HepG2 (cell line): ENCODE measurements around the gene NUDT19. TPM values are rescaled to one million over a fixed set of nuclear protein-coding genes. Genes with fewer than 3 reads are reported as not detected.

Experiments
- ARHGAP35 ChIP-seq: sonication (generic); formaldehyde crosslinking; IDR thresholded peaks from 2 replicates; pipeline ENCODE4 v1.9.0; 2022; ENCODE audit warnings: mild to moderate bottlenecking, inconsistent platforms, moderate library complexity, missing genetic modification reagents, borderline replicate concordance
- BCL6 ChIP-seq: IDR thresholded peaks from 2 replicates; pipeline ENCODE4 v1.6.1; 2016; ENCODE audit warnings: missing genetic modification reagents, missing compliant biosample characterization
- BORCS8-MEF2B ChIP-seq: sonication (generic); formaldehyde crosslinking; IDR thresholded peaks from 2 replicates; pipeline ENCODE4 v1.8.0; 2022; ENCODE audit warnings: mild to moderate bottlenecking, missing genetic modification reagents
- FOXO1 ChIP-seq: sonication (generic); formaldehyde crosslinking; IDR thresholded peaks from 2 replicates; pipeline ENCODE4 v1.4.0; 2020; ENCODE audit warnings: missing genetic modification reagents
- MATR3 ChIP-seq: sonication (generic); formaldehyde crosslinking; IDR thresholded peaks from 2 replicates; pipeline ENCODE4 v1.4.0; 2020; ENCODE audit warnings: missing genetic modification reagents
- NONO ChIP-seq, 2 experiments: fragments of 450-650 bp in 1 of 2; sonication (generic) in 1 of 2; formaldehyde crosslinking in 1 of 2; IDR thresholded peaks in 1 of 2; conservative IDR thresholded peaks in 1 of 2; 2 replicates each; pipeline versions ENCODE4 v1.6.1 to v1.8.0; 2017 to 2022; ENCODE audit warnings: mild to moderate bottlenecking in 1 of 2, missing genetic modification reagents in 1 of 2, moderate library complexity in 1 of 2
- PHB2 ChIP-seq: fragments of 450-650 bp; IDR thresholded peaks from 2 replicates; pipeline ENCODE4 v1.6.1; 2018; ENCODE audit not compliant: partially characterized antibody
- SCMH1 ChIP-seq: sonication (generic); formaldehyde crosslinking; IDR thresholded peaks from 2 replicates; pipeline ENCODE4 v1.9.0; 2021; ENCODE audit warnings: missing genetic modification reagents, mild to moderate bottlenecking, borderline replicate concordance
- TAF15 ChIP-seq: fragments of 200-400 bp; formaldehyde crosslinking; IDR thresholded peaks from one replicate; pipeline ENCODE4 v1.6.1; 2018; ENCODE audit warnings: mild to moderate bottlenecking, low read depth, low read length; ENCODE audit not compliant: poor library complexity, severe bottlenecking
- ZFP36L1 ChIP-seq: sonication (generic); formaldehyde crosslinking; IDR thresholded peaks from 2 replicates; pipeline ENCODE4 v1.8.0; 2022; ENCODE audit warnings: mild to moderate bottlenecking, missing genetic modification reagents, moderate library complexity
- ZSCAN20 ChIP-seq: sonication (generic); formaldehyde crosslinking; IDR thresholded peaks from 2 replicates; pipeline ENCODE4 v1.4.0; 2020; ENCODE audit warnings: missing genetic modification reagents, mild to moderate bottlenecking, borderline replicate concordance
- polyA plus RNA-seq, 8 experiments: library from polyadenylated mRNA; depleted of rRNA in 3 of 8; stranded (reverse) in 7 of 8; unstranded in 1 of 8; fragments of >200 nt; fragmentation: Illumina TruSeq in 4 of 8; extraction: Trizol in 4 of 8; gene quantifications; 2 replicates each; pipeline versions ENCODE4 v1.2.1 to v1.2.3, GENCODE V29; 2011 to 2016; ENCODE audit warnings: low read depth in 4 of 8, missing spikeins in 1 of 8, mixed read lengths in 1 of 8; ENCODE audit not compliant: insufficient read depth in 1 of 8
- total RNA-seq, 5 experiments: library from RNA; depleted of rRNA; stranded (reverse); fragments of >200 nt; fragmentation: Illumina TruSeq; extraction: Trizol; gene quantifications; 2 replicates each; pipeline ENCODE4 v1.2.3, GENCODE V29; 2016; ENCODE audit warnings: low read depth in 1 of 5
- TF ChIP-seq, protein P1 (sequence below), 2 experiments: sonication (generic) in 1 of 2; formaldehyde crosslinking in 1 of 2; IDR thresholded peaks; 2 replicates each; pipeline versions ENCODE4 v1.4.0 to v1.6.1; 2018 to 2020; ENCODE audit warnings: missing genetic modification reagents in 2 of 2, borderline replicate concordance in 1 of 2, low read depth in 1 of 2, mild to moderate bottlenecking in 1 of 2, missing biosample characterization in 1 of 2
- TF ChIP-seq, protein P2 (sequence below): sonication (generic); formaldehyde crosslinking; IDR thresholded peaks from 2 replicates; pipeline ENCODE4 v1.4.0; 2020; ENCODE audit warnings: low read depth, mild to moderate bottlenecking, missing genetic modification reagents
- TF ChIP-seq, protein P3 (sequence below): sonication (generic); formaldehyde crosslinking; IDR thresholded peaks from 2 replicates; pipeline ENCODE4; 2020; ENCODE audit warnings: missing genetic modification reagents, mild to moderate bottlenecking, borderline replicate concordance
- TF ChIP-seq, protein P4 (sequence below): sonication (generic); formaldehyde crosslinking; IDR thresholded peaks from 2 replicates; pipeline ENCODE4 v1.8.0; 2023; ENCODE audit warnings: mild to moderate bottlenecking, missing genetic modification reagents
- TF ChIP-seq, protein P5 (sequence below), 2 experiments: sonication (generic) in 1 of 2; formaldehyde crosslinking in 1 of 2; IDR thresholded peaks; 2 replicates each; pipeline versions ENCODE4 v1.5.1 to v1.6.1; 2011 to 2020; ENCODE audit warnings: borderline replicate concordance in 1 of 2, low read depth in 1 of 2, low read length in 1 of 2, mild to moderate bottlenecking in 1 of 2, missing genetic modification reagents in 1 of 2, moderate library complexity in 1 of 2

Gene NUDT19
- total and polyA plus RNA-seq, 2 of the 13 experiments (the other 11 are each of a cell fraction or from before 2014, with no cell fraction given), result 3.1 to 3.6 TPM

DNA sequence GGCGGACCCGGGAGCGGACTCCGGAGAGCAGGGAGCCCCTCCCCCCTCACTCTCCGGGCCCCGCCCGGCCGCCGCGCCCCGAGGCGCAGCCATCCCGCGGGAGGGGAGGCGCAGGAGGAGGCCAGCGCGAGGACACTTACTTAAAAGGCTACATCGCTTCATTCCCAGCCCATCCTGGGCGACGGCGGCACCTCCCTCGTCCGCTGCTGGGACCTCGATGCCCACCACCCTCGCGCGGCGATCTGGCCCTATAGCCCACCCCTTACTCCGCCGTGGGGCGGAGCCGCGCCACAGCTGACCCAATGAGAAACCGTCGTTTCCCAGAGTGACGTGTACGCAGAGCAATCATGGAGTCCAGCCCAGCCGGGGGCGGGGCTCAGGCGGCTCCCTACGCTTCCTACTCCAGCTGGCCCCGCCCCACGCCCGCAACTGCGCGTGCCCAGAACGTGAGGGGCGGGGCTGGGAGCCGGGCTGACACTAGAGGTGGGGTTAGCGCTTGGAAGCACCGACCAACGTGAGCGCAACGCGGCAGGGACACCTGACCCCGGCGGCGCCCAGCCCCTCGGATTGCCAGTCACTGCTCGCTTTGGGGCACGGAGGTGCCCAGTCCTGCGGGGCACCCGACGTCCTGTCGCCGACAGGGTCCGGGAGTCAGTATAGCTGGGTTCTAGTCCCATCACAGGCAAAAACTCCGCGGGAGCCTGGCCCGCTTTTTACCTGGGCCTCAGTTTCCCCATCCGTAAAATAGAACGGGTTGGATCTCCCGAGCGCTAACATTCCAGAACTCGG is 16.5 kb upstream of the NUDT19 start, which contains the start of gene ANKRD27 (continued):
- TF ChIP-seq FOXO1 (CRISPR knock-in tag) (no peak), TAF15 (no peak), MATR3 (CRISPR knock-in tag) (no peak), ZFP36L1 (CRISPR knock-in tag) (0 out of 2 replicates have a peak, but pooled peaks have one; percentile 6), NONO (IDR thresholded peaks at IDR 0.05) (no peak), NONO (CRISPR knock-in tag; conservative IDR thresholded peaks at IDR 0.05) (0 out of 2 replicates have a peak, but pooled peaks have one; percentile 17), ZSCAN20 (CRISPR knock-in tag) (no peak), BCL6 (CRISPR knock-in tag) (0 out of 2 replicates have a peak, but pooled peaks have one; percentile 6), PHB2 (no peak), BORCS8-MEF2B (CRISPR knock-in tag) (no peak), ARHGAP35 (CRISPR knock-in tag) (no peak), SCMH1 (CRISPR knock-in tag) (no peak)
- TF ChIP-seq, protein P1, sequence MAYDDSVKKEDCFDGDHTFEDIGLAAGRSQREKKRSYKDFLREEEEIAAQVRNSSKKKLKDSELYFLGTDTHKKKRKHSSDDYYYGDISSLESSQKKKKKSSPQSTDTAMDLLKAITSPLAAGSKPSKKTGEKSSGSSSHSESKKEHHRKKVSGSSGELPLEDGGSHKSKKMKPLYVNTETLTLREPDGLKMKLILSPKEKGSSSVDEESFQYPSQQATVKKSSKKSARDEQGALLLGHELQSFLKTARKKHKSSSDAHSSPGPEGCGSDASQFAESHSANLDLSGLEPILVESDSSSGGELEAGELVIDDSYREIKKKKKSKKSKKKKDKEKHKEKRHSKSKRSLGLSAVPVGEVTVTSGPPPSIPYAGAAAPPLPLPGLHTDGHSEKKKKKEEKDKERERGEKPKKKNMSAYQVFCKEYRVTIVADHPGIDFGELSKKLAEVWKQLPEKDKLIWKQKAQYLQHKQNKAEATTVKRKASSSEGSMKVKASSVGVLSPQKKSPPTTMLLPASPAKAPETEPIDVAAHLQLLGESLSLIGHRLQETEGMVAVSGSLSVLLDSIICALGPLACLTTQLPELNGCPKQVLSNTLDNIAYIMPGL (CRISPR knock-in tag; IDR thresholded peaks at IDR 0.05; ENCODE audit: borderline replicate concordance in 1 of 2, low read depth in 1 of 2), result peak; percentile 15 to 31; a peak in 1 of 4 replicates
- TF ChIP-seq, protein P2, sequence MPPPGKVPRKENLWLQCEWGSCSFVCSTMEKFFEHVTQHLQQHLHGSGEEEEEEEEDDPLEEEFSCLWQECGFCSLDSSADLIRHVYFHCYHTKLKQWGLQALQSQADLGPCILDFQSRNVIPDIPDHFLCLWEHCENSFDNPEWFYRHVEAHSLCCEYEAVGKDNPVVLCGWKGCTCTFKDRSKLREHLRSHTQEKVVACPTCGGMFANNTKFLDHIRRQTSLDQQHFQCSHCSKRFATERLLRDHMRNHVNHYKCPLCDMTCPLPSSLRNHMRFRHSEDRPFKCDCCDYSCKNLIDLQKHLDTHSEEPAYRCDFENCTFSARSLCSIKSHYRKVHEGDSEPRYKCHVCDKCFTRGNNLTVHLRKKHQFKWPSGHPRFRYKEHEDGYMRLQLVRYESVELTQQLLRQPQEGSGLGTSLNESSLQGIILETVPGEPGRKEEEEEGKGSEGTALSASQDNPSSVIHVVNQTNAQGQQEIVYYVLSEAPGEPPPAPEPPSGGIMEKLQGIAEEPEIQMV (CRISPR knock-in tag), result peak; percentile 62; the same call in 1 of the 2 replicates
- TF ChIP-seq, protein P3, sequence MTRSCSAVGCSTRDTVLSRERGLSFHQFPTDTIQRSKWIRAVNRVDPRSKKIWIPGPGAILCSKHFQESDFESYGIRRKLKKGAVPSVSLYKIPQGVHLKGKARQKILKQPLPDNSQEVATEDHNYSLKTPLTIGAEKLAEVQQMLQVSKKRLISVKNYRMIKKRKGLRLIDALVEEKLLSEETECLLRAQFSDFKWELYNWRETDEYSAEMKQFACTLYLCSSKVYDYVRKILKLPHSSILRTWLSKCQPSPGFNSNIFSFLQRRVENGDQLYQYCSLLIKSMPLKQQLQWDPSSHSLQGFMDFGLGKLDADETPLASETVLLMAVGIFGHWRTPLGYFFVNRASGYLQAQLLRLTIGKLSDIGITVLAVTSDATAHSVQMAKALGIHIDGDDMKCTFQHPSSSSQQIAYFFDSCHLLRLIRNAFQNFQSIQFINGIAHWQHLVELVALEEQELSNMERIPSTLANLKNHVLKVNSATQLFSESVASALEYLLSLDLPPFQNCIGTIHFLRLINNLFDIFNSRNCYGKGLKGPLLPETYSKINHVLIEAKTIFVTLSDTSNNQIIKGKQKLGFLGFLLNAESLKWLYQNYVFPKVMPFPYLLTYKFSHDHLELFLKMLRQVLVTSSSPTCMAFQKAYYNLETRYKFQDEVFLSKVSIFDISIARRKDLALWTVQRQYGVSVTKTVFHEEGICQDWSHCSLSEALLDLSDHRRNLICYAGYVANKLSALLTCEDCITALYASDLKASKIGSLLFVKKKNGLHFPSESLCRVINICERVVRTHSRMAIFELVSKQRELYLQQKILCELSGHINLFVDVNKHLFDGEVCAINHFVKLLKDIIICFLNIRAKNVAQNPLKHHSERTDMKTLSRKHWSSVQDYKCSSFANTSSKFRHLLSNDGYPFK (CRISPR knock-in tag), result peak; percentile 42; the same call in 1 of the 2 replicates
- TF ChIP-seq, protein P4, sequence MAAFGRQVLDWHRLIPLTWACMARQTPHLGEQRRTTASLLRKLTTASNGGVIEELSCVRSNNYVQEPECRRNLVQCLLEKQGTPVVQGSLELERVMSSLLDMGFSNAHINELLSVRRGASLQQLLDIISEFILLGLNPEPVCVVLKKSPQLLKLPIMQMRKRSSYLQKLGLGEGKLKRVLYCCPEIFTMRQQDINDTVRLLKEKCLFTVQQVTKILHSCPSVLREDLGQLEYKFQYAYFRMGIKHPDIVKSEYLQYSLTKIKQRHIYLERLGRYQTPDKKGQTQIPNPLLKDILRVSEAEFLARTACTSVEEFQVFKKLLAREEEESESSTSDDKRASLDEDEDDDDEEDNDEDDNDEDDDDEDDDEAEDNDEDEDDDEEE (CRISPR knock-in tag), result no peak
- TF ChIP-seq, protein P5, sequence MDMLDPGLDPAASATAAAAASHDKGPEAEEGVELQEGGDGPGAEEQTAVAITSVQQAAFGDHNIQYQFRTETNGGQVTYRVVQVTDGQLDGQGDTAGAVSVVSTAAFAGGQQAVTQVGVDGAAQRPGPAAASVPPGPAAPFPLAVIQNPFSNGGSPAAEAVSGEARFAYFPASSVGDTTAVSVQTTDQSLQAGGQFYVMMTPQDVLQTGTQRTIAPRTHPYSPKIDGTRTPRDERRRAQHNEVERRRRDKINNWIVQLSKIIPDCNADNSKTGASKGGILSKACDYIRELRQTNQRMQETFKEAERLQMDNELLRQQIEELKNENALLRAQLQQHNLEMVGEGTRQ (IDR thresholded peaks at IDR 0.05; ENCODE audit: low read depth, low read length), result no peak
- TF ChIP-seq, protein P5 (CRISPR knock-in tag; IDR thresholded peaks at IDR 0.05; ENCODE audit: borderline replicate concordance), result 0 out of 2 replicates have a peak, but pooled peaks have one; percentile 83
